GM18508 (cell line): Measurements from ENCODE around the gene ITPKC.

ENCODE experiments used
- ATAC-seq: cut with Tn5 transposase; IDR thresholded peaks from one replicate; pipeline ENCODE4 v1.9.1; 2021; ENCODE audit warnings: moderate number of reproducible peaks; ENCODE audit not compliant: insufficient read depth, unreplicated experiment

The ITPKC gene

GRCh38 chr19:40786060-40787037, 69.4 kb downstream of the ITPKC start:
- no peak for ATAC-seq
